HG02798 (cell line): ENCODE results near the gene HINT2.

Experiments used
- ATAC-seq: cut with Tn5 transposase; IDR thresholded peaks from one replicate; pipeline ENCODE4 v1.9.1; 2021; ENCODE audit warnings: mild to moderate bottlenecking; ENCODE audit not compliant: unreplicated experiment, poor library complexity

The HINT2 gene

DNA sequence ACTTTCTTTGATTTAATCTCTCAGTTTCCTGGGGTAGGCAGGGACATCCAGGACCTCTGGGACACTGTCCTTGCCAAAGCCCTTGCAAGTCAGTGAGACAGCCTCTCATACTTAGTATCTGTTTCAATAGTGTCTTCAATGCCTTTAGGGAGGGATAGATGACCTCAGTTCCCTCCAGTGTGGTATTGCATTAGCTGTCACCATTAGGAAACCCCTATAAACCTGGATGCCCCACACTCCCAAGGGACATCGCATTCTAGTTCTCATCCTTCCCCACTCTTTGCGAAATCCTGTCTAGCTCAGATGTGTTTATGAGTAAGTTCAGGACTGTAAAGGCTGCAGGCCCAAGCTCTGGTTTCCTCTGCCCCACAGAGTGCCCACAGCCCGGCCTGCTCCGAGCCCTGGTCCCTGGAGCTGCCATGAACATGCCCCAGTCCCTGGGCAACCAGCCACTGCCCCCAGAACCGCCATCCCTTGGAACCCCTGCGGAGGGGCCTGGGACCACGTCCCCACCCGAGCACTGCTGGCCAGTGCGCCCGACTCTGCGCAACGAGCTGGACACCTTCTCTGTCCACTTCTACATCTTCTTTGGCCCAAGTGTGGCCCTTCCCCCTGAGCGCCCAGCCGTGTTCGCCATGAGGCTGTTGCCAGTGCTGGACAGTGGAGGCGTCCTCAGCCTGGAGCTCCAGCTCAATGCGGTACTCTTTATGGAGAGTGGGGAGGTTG lies 27.3 kb upstream of the HINT2 start:
- ATAC-seq = no peak

DNA sequence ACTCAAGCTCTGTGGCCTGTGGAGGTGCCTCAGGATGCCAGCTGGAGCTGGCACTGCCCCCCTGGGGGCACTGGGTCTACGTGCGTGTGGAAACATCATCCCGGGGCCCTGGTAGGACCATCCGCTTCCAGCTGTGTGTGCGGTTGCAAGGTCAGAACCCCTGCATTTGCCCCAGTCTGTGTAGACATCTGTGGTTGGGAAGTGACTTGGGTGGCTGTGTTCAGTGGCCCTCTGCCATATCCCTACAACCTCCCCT lies 26.7 kb upstream of the HINT2 start:
- ATAC-seq = no peak

DNA sequence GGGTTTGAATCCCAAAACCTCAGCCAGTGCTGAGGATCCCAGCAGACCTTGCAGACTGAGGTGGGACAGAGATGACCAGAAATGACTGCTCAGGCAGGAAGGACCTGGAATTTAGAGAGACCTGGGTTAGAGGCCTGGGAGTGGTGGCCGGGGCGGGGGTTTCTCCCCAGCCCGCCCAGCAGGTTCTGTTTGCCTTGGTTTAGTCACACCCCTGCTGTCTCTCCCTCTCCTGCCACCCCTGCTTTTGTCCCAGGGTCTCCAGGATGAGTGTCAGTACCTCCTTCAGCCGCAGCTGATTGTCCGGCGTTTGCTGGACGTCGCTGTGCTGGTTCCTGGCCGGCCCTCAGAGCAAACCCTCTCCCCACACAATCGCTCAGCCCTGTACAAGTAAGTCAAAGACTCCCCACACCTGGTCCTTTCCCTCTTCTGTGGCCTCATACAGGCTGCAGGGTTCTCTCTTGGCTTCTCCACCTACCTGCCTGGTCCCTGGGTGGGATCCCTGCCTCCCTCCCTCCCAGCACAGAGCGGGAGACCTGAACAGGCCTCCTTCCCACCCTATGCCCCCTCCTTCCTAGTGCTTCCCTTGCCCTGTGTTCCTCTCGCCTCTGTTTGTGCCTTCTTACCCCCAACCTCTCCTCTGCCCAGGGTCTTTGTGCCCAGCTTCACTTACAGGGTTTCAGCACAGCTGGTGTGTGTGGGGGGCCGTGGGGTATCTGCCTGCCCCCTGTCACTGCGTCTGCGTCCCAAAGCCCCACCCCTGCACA lies 26.2 kb upstream of the HINT2 start:
- ATAC-seq = no peak

DNA sequence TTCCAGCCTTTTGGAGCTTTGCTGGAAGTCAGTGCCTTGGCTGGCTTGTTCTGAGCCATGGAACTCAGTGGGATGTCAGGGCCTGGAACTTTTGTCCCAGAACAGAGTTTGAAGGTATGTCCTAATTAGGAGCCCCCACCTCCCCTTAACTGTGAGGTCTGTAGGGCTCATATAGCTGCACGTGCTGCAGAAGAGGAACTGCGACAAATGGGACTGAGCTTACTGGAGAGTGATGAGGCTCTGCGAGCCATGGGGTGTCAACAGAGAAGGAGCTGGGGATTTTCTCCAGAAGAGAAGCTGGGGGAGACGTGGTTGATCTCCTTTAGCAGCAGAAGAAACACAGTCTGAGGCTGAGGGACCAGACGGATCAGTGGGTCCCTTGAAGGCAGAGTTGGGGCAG lies 25.1 kb upstream of the HINT2 start:
- ATAC-seq = no peak

DNA sequence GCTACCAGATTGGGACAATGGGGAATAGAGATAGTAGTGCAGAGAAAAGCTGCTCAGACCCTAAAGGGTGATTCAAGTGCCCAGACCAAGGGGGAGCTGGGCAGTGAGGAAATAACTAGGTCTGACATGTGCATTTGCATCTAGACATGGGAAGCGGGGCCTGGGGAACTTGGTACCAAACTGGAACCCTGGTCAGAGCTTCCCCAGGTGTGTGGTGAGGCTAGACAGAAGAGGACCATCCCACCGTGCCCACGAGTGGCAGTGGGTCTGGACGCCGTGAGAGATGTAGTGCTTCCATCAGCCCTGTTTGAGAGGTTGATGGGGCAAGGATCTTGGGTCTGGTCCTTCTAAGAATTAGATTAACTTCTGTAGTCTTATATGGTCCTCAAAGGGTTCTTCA lies 21.8 kb upstream of the HINT2 start:
- ATAC-seq = no peak

DNA sequence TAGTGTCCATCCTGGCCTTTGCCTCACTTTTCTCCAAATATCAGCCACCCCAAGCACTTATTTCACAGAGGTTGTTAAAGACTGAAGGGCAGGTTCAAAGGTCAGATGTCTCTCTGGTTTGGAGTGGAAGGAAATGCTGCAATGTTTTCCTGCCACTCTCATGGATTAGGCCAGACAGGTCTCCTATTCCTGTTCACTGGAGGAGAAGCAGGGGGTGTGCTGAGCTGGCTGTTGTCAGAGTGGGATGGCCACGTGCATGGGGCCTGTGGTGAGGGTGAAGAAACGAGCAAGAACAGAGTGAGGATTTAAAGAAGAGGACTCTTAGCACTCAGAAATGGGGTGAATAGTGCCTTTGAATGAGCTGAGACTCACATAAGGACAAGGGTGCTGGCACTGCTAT lies 20.9 kb upstream of the HINT2 start:
- no peak for ATAC-seq

DNA sequence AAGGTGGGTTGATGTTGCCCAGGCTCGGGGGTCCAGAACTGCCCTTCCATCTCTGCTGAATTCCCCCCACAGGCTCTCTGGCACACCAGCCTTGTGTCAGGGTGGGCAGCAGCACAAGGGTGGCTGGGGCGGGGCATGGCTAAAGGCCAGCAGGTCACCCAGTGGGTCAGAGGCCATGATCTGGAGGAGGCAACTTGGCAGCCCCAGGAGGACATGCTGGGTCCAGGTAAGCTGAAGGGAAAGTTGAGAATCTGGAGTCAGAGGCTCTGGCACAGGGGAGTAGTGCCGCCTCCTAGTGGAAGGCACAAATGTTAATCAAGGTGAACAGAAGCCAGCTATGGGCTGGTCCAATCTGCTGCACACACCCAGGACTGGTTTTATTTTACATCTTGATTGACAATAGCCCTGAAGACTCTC lies 20.4 kb upstream of the HINT2 start:
- ATAC-seq = no peak

DNA sequence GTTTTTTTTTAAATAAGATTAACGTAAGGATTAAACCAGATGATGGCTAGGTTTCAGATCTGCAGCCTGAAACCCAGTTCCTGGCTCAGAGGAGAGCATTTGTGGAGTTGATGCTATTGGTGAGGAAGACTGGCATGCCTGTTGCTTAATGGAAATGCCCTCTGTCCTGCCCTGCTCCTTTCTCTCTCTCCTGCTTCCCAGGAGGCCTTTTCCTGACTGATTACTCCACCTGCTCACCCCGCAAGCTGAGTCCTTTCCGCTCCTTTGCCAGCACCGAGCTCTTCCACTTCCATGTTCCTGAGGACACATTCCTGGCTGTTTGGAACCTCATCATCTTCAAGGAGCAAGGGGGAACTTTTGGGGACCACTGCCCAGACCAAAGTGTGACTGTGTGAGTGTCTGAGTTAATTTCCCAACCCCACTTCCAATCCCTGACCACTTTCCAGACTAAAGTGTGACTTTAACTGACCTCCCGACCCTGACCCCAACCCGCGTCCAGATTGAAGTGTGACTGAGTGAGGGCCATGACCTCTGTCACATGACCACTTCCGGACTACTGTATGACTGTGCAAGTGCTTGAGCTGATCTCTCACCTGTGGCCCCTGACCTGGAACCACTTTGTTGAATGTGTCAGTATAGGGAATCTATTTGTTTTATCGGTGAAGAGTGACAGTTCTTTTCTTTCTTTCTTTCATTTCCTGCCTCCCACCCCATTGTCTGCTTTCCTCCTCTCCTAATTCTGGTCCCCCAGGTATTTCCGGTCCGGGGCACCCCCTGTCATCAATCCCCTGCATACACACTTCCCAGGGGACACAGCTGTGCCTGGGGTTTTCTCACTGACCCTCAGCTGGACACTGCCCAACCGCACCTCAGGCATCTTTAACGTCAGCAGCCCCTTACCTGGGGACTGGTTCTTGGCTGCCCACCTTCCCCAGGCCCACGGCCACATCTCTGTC lies 19.7 kb upstream of the HINT2 start:
- ATAC-seq = no peak

DNA sequence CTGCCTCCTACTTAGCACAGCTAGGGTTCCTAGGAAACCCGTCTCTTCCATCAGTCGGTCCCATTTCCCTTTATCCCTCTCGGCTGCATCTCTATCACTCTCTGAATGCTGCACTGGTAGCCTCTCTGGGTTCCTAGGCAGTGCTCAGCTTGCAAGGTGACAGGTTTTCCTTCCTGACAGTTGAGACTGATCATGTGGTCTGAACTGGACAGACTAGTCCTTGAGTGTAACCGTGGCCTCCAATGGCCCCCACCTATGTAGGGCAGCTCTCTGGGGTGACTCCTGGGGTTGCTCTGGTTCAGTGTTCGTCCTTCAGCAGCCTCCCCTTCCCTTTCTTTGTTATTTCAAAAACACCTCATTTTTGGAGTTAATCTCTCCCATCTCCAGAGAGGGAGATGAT lies 18.0 kb upstream of the HINT2 start:
- ATAC-seq = no peak

DNA sequence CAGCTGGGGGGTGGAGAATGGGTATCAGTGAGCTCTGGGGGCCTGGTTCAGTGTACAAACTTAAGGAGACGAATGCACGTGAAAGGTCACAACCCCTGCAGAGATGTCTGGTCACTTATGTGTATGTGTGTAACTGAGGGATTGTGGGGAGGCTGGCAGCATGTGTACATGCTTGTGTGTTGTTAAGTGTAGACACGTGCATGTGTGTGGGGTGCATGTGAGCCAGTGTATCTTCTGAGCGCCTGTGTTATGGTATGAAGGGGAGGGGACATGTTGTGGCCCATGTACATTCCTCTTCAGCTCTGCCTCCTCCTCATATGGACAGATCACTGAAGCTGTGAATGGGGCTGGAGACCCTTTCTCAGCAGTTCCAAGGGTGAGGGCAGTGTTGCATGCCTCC lies 16.2 kb upstream of the HINT2 start:
- no peak for ATAC-seq

DNA sequence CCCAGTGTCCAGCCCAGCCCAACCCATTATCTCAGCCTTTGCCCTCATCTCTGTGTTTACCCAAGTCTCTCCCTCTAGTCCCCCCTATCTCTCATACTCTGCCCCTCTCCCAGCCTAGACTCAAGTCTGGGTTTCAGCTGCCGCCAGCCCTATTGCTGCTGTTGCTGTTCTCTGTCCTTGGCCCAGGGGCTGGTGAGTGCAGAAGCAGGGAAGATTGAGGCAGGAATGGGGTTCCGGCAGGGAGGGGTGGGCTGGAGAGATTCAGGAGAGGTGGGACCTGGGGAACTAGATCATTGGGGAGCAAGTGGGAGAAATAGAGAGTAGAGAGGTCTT lies 14.9 kb upstream of the HINT2 start:
- no peak for ATAC-seq

DNA sequence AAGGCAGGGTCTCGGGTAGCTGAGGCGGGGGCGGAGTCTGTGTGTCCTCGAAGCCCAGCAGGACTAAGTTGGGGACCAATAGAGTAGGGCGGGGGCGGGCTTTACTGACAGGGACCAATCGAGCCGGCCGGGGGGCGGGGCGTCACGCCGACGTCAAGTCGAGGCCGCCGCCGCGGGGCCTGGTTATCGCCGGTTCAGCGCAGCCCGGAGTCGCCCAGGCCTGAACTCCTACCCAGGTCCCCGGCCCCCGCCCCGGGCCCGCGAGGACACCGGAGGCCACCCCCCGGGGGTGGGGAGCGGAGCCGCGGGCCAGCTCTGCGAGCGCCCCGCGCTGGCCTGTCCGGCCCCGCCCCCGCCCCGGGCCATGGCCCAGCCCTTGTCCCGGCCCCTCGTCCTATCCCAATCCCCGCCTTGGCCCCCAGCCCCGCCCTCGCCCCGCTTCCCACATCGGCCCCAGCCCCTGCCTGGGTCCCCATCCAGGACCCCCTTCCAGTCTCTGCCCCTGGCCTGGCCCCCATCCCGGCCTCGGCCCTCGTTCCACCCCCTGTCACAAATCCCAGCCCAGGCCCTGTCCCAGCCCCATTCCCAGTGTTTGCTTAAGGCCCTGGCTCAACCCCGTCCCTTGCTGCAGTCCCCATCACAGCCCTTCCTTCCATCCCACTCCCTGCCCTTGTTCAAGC lies 14.4 kb upstream of the HINT2 start, which contains the start of gene TMEM8B:
TSS of gene TMEM8B (plus strand) at position 145 of the 680 bp plus-strand sequence. CDS start at position 365, 220 bp downstream.
- ATAC-seq = peak; percentile 80

DNA sequence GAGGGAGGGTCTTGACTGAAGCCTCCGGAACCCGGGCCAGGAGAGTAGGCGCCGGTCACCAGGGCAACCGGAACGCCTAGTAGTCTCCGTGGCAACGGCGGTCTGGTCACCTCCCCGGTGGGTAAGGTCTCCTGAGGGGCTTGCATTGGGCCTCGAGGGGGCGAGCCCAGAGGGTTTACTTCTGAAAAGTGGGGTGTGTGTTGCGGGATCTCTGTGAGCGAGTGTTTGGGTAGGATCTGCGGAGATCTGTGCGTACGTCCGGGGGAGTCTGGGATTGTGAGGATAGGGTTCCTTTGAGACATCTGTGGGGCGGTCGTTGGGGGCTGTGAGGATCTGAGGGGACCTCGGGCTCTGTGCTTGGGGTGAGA lies 13.9 kb upstream of the HINT2 start, which contains the start of gene FAM221B:
TSS of gene FAM221B (minus strand) at position 17 of the 368 bp plus-strand sequence. CDS start 2,571 bp downstream, outside the sequence.
- no peak for ATAC-seq

DNA sequence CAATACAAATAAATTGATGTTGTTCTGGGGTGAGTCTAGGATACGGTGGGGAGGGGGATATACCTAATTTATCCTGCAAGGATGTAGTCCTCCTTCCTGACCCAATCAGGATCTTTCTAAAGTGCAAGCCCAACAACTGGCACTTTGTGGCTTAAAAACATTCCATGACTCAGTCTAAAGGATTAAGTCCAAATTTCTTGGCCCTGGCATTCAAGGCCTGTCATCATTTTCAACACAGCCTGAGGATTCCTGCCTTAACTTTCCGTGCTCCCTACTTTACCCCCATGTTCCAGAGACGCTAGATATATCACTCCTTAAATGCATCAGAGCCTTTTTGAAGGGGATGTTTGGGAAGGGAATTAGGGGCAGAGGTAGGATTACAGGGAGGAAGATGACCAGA lies 12.6 kb upstream of the HINT2 start:
- ATAC-seq = no peak

DNA sequence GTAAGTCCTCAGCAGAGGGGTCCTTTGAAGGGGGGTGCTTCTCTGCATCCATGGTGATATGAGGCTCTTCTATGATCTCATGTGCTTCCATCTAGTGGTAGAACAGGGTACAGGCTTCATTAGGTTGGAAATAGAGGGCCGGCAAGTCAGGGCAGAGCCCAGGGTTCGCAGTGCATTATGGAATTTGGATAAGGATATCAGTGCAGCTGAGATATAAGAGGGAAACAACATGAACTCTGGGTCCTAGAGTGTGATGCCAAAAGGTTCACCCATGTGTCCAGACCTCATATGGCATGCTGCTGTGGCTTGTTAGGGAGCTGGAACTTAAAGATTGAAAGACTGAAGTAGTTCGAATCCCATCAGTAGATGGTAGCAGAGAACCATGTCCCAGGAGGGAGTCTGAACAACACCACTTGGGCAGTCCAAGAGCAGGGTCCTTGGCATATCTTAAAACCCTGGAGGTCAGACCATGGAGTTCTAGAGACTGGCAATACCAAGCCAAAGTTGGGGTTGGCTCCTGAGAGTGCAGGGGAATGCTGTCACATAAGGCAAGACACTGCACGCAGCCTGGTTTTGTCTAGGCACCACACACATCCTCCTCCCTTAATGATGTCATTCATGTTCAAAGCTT lies 11.3 kb upstream of the HINT2 start:
- peak; percentile 46 for ATAC-seq

DNA sequence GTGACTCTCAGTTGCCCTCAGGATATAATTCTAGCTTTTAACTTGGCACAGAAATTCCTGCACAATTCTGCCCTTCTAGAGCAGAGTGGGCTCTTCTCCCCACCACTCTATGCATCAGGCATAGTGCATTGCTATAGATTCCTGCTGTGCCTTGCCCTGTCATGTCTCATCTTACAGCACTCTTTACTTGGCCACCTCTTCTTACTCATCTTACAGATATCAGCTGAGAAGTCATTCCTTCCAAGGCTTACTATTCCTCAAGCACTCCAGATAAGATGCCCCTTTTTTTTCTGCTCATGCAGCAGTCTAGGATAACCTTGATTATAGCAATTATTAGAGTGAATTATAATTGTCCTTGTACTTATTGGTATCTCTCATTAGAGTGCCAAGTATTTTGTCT lies 8.1 kb upstream of the HINT2 start:
- ATAC-seq = no peak

DNA sequence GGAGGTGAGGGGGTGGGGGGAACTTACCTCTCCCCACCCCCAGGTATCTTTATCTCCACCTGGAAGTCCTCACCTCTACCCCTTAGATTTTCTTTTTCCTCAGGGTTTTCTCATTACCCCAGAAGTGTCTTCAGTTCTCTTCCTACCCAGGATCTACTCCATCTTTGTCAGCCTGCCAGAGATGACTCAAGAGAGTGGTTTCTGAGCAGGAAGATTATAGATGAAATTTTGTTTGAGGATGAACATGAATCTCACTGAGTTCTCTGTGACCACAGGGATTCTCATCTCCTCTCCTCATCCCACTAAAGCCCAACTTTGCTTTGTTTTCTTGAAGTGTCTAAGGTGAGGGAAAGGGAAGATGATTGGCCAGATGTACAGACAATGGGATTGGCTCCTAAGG lies 5.2 kb upstream of the HINT2 start:
- ATAC-seq = no peak

DNA sequence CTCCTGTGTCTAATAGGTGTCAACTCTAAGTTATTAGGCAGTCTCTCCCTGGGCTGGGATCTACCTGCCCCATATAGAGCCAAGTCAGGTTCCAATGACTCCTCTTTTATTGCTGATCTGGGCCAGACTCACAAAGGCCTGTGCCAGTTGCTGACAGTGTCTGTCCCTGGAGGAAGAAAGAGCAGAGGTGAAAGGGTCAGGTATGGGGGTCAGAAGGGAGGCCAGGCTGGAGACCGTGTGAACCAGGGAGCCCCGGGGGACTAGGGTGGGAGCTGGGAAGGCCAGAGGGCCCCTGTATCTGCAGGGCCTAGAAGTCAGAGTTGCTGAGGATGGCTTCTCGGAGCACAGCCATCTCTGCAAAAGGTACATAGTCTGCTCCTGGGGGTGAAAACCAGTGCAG lies 3.5 kb upstream of the HINT2 start:
- no peak for ATAC-seq

DNA sequence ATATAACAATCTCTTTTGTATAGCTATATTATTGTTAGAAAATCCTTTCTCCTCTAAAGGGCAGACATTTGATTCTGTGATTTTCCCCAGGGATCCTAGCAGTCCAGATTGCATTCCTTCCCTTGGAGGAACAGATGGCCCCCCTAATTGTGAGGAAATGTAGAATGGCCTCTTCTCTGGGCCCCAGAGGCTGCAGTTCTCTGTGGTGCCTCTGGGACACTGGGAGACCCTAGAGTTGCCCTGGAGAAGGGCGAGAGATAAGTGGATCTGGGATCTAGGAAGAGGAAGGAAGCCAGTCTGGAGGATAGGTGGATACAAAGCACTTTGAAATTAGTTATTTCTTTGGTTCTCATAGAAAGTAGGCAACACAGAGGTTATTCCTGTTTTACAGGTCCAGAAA lies 1.9 kb upstream of the HINT2 start:
- ATAC-seq = no peak
